ENCODE measurements around the gene AHI1.

The AHI1 gene

GRCh38 chr6:135286962-135287538 lies 210.5 kb downstream of the AHI1 start:
- DNase-seq = no peak

GRCh38 chr6:135285165-135285564 lies 212.4 kb downstream of the AHI1 start:
- DNase-seq = no peak

- DNase-seq = no peak
Observed at GRCh38 chr6:135283926-135284325, 213.6 kb downstream of the AHI1 start.

- DNase-seq = no peak
Observed at GRCh38 chr6:135282395-135282794, 215.1 kb downstream of the AHI1 start.

GRCh38 chr6:135281964-135282363 lies 215.6 kb downstream of the AHI1 start:
- no peak for DNase-seq

- no peak for DNase-seq
Observed at GRCh38 chr6:135281227-135281626, 216.3 kb downstream of the AHI1 start.

GRCh38 chr6:135280375-135281136 lies 217.0 kb downstream of the AHI1 start:
- DNase-seq = no peak

- no peak for DNase-seq
Observed at GRCh38 chr6:135277422-135277821, 220.1 kb downstream of the AHI1 start.

- DNase-seq = no peak
Observed at GRCh38 chr6:135274561-135275293, 222.8 kb downstream of the AHI1 start.

GRCh38 chr6:135271626-135272025 lies 225.9 kb downstream of the AHI1 start:
- DNase-seq = no peak

GRCh38 chr6:135270676-135271536 lies 226.6 kb downstream of the AHI1 start:
- no peak for DNase-seq

GRCh38 chr6:135269481-135269891 lies 228.1 kb downstream of the AHI1 start:
- DNase-seq = no peak

GRCh38 chr6:135268740-135269139 lies 228.8 kb downstream of the AHI1 start:
- DNase-seq = no peak

- no peak for DNase-seq
Observed at GRCh38 chr6:135268263-135268662, 229.3 kb downstream of the AHI1 start.

GRCh38 chr6:135267085-135267484 lies 230.5 kb downstream of the AHI1 start:
- DNase-seq = no peak

- DNase-seq = no peak
Observed at GRCh38 chr6:135266675-135267074, 230.9 kb downstream of the AHI1 start.

- no peak for DNase-seq
Observed at GRCh38 chr6:135265278-135265677, 232.3 kb downstream of the AHI1 start.

GRCh38 chr6:135261872-135262725 lies 235.4 kb downstream of the AHI1 start:
- no peak for DNase-seq

- no peak for DNase-seq
Observed at GRCh38 chr6:135260612-135261011, 236.9 kb downstream of the AHI1 start.

GRCh38 chr6:135258970-135259369 lies 238.6 kb downstream of the AHI1 start:
- no peak for DNase-seq

- no peak for DNase-seq
Observed at GRCh38 chr6:135257631-135258405, 239.7 kb downstream of the AHI1 start.
